HEK293 (cell line): ENCODE data around the gene GNG12.
A peak's percentile ranks its signal among the peaks of the same experiment; 100 is the strongest.

Source experiments
- CTCF ChIA-PET: fragments of 350-600 bp; formaldehyde crosslinking; extraction: SDS; loops from one replicate; lab custom pipeline; 2021; ENCODE audit warnings: antibody characterized with exemption; lab: Yijun Ruan, JAX
- POLR2A ChIA-PET: fragments of 300-600 bp; formaldehyde crosslinking; extraction: SDS; loops from one replicate; lab custom pipeline; 2020; ENCODE audit warnings: antibody characterized with exemption, inconsistent platforms; lab: Yijun Ruan, JAX
- H3K27ac ChIP-seq: fragments of 200-500 bp; sonication (Bioruptor generic); 2 replicates; pipeline ENCODE4 v1.5.1; 2014; ENCODE audit warnings: low read depth, low read length, control low read depth, inconsistent platforms; ENCODE audit errors: extremely low read depth
- H3K36me3 ChIP-seq, 2 experiments: fragments of 200-500 bp in 1 of 2; sonication (Bioruptor generic) in 1 of 2; 1 replicate in 1 of 2; 2 replicates in 1 of 2; pipeline ENCODE4 v1.5.1; 2014 to 2017; ENCODE audit warnings: inconsistent platforms in 2 of 2, low read length in 2 of 2; ENCODE audit not compliant: control insufficient read depth in 2 of 2, insufficient read depth in 1 of 2
- H3K4me1 ChIP-seq: fragments of 200-500 bp; sonication (Bioruptor generic); 2 replicates; pipeline ENCODE4 v1.5.1; 2014; ENCODE audit warnings: mild to moderate bottlenecking, low read length, inconsistent platforms; ENCODE audit not compliant: control insufficient read depth, insufficient read depth
- H3K4me3 ChIP-seq: 2 replicates; pipeline ENCODE4 v1.5.1; 2011; ENCODE audit warnings: low read depth, mild to moderate bottlenecking, control low read depth, low read length, moderate library complexity
- H3K9me3 ChIP-seq: fragments of 200-500 bp; sonication (Bioruptor generic); 2 replicates; pipeline ENCODE4 v1.5.1; 2014; ENCODE audit warnings: low read depth, low read length, inconsistent platforms; ENCODE audit not compliant: control insufficient read depth, insufficient read depth
- ATF2 ChIP-seq: fragments of 450-650 bp; formaldehyde crosslinking; IDR thresholded peaks from 2 replicates; pipeline ENCODE4 v1.5.1; 2016; ENCODE audit warnings: missing biosample characterization, missing genetic modification characterization, low read depth
- KLF1 ChIP-seq: fragments of 450-650 bp; formaldehyde crosslinking; IDR thresholded peaks from 2 replicates; pipeline ENCODE4 v1.5.1; 2016; ENCODE audit warnings: missing biosample characterization, missing genetic modification characterization
- KLF10 ChIP-seq: fragments of 450-650 bp; IDR thresholded peaks from 2 replicates; pipeline ENCODE4 v1.5.1; 2018; ENCODE audit warnings: missing biosample characterization, mild to moderate bottlenecking, missing genetic modification characterization
- KLF17 ChIP-seq: fragments of 450-650 bp; formaldehyde crosslinking; IDR thresholded peaks from 2 replicates; pipeline ENCODE4 v1.5.1; 2016; ENCODE audit warnings: missing biosample characterization, missing genetic modification characterization
- SALL2 ChIP-seq: fragments of 450-650 bp; formaldehyde crosslinking; IDR thresholded peaks from 2 replicates; pipeline ENCODE4 v1.5.0; 2017; ENCODE audit warnings: missing biosample characterization, mild to moderate bottlenecking, missing genetic modification characterization, borderline replicate concordance
- SCRT1 ChIP-seq: fragments of 450-650 bp; formaldehyde crosslinking; IDR thresholded peaks from 2 replicates; pipeline ENCODE4 v1.5.1; 2016; ENCODE audit warnings: missing biosample characterization, missing genetic modification characterization, borderline replicate concordance
- SCRT2 ChIP-seq: fragments of 450-650 bp; formaldehyde crosslinking; IDR thresholded peaks from 2 replicates; pipeline ENCODE4 v1.5.1; 2016; ENCODE audit warnings: missing biosample characterization, missing genetic modification characterization
- TSHZ1 ChIP-seq: fragments of 450-650 bp; formaldehyde crosslinking; IDR thresholded peaks from 2 replicates; pipeline ENCODE4 v1.5.1; 2016; ENCODE audit warnings: missing biosample characterization, missing genetic modification characterization, borderline replicate concordance
- ZBTB10 ChIP-seq: fragments of 450-650 bp; formaldehyde crosslinking; IDR thresholded peaks from 2 replicates; pipeline ENCODE4 v1.5.1; 2016; ENCODE audit warnings: missing biosample characterization, missing genetic modification characterization
- ZBTB21 ChIP-seq: fragments of 450-650 bp; formaldehyde crosslinking; IDR thresholded peaks from 2 replicates; pipeline ENCODE4 v1.5.1; 2017; ENCODE audit warnings: missing biosample characterization, missing genetic modification characterization
- ZBTB8A ChIP-seq: fragments of 450-650 bp; formaldehyde crosslinking; IDR thresholded peaks from 2 replicates; pipeline ENCODE4 v1.5.1; 2016; ENCODE audit warnings: missing biosample characterization, missing genetic modification characterization
- ZNF138 ChIP-seq: fragments of 450-650 bp; formaldehyde crosslinking; IDR thresholded peaks from 2 replicates; pipeline ENCODE4 v1.5.1; 2016; ENCODE audit warnings: missing biosample characterization, missing genetic modification characterization, borderline replicate concordance
- ZNF140 ChIP-seq: fragments of 450-650 bp; formaldehyde crosslinking; IDR thresholded peaks from 2 replicates; pipeline ENCODE4 v1.5.1; 2016; ENCODE audit warnings: missing biosample characterization, missing genetic modification characterization
- ZNF362 ChIP-seq: fragments of 450-650 bp; formaldehyde crosslinking; IDR thresholded peaks from 2 replicates; pipeline ENCODE4 v1.5.1; 2016; ENCODE audit warnings: missing biosample characterization, missing genetic modification characterization
- ZNF37A ChIP-seq: fragments of 450-650 bp; IDR thresholded peaks from 2 replicates; pipeline ENCODE4 v1.5.1; 2018; ENCODE audit warnings: missing biosample characterization, missing genetic modification characterization
- ZNF391 ChIP-seq: fragments of 450-650 bp; formaldehyde crosslinking; IDR thresholded peaks from 2 replicates; pipeline ENCODE4 v1.5.1; 2016; ENCODE audit warnings: low read depth, missing biosample characterization, missing genetic modification characterization, borderline replicate concordance
- ZNF571 ChIP-seq: fragments of 450-650 bp; formaldehyde crosslinking; IDR thresholded peaks from 2 replicates; pipeline ENCODE4 v1.5.0; 2017; ENCODE audit warnings: missing biosample characterization, missing genetic modification characterization
- ZNF580 ChIP-seq: fragments of 450-650 bp; formaldehyde crosslinking; IDR thresholded peaks from 2 replicates; pipeline ENCODE4 v1.5.1; 2016; ENCODE audit warnings: missing biosample characterization, missing genetic modification characterization
- ZNF776 ChIP-seq: fragments of 450-650 bp; formaldehyde crosslinking; IDR thresholded peaks from 2 replicates; pipeline ENCODE4 v1.5.0; 2017; ENCODE audit warnings: missing biosample characterization, missing genetic modification characterization, borderline replicate concordance
- ZNF777 ChIP-seq: fragments of 450-650 bp; formaldehyde crosslinking; IDR thresholded peaks from 2 replicates; pipeline ENCODE4 v1.5.1; 2017; ENCODE audit warnings: missing biosample characterization, missing genetic modification characterization, borderline replicate concordance
- ZNF785 ChIP-seq: fragments of 450-650 bp; formaldehyde crosslinking; IDR thresholded peaks from 2 replicates; pipeline ENCODE4 v1.5.1; 2016; ENCODE audit warnings: missing biosample characterization, missing genetic modification characterization
- ZSCAN30 ChIP-seq: fragments of 450-650 bp; IDR thresholded peaks from 2 replicates; pipeline ENCODE4 v1.5.1; 2018; ENCODE audit warnings: missing biosample characterization, mild to moderate bottlenecking, missing genetic modification characterization, moderate library complexity

The GNG12 gene

GRCh38 chr1:67700692-67701410, 132.4 kb downstream of the GNG12 start (continued):
- TF ChIP-seq KLF10 (peak; percentile 96), ZBTB8A (tag by site-specific recombination) (peak; percentile 72), SCRT1 (peak; percentile 96), ZNF140 (tag by site-specific recombination) (no peak), ZNF391 (tag by site-specific recombination) (peak; percentile 86; the same call in 1 of the 2 replicates), KLF17 (tag by site-specific recombination) (peak; percentile 99), ZNF571 (tag by site-specific recombination) (no peak), ATF2 (peak; percentile 99), ZBTB21 (tag by site-specific recombination) (peak; percentile 98), ZBTB10 (tag by site-specific recombination) (peak; percentile 49; the same call in 1 of the 2 replicates), ZNF580 (no peak; the same call in 1 of the 2 replicates), SCRT2 (tag by site-specific recombination) (peak; percentile 98)

- Histone ChIP-seq H3K27ac (peak overlapping the region; percentile 1; the same call in 1 of the 2 replicates), H3K36me3 (peaks cover 0 to 11% of the 10 kb centered on the region in 2 experiments; a peak in 1 of 3 replicates), H3K4me3 (no peak overlapping the region)
- CTCF ChIA-PET, result interaction anchor here (0.6 to 2.0 kb wide), 9 partner anchors 8 to 625 kb away, joined by 3 to 12 read pairs (median 3); partner anchors contain the start of gene GADD45A
- TF ChIP-seq SALL2 (tag by site-specific recombination) (no peak), ZNF362 (tag by site-specific recombination) (no peak), ZNF776 (tag by site-specific recombination) (no peak)
- TF ChIP-seq, all 188 proteins: peak for 0
- Histone ChIP-seq H3K4me1 (peaks cover 4% of the 10 kb centered on the region; the same call in 1 of the 2 replicates), H3K9me3 (no peaks in the 10 kb centered on the region)
- POLR2A ChIA-PET, result interaction anchor here (0.6 to 3.7 kb wide), 6 partner anchors 14 to 60 kb away, joined by 3 to 77 read pairs (median 4); partner anchors contain the start of gene GADD45A
Observed at GRCh38 chr1:67700220-67700619, 133.0 kb downstream of the GNG12 start.

- no peak overlapping the region for H3K27ac ChIP-seq
- CTCF ChIA-PET, result interaction anchor here (0.6 to 0.8 kb wide), 5 partner anchors 25 to 170 kb away, joined by 3 read pairs; no protein-coding TSS in a partner anchor
- POLR2A ChIA-PET, result no interaction called here
- TF ChIP-seq ZNF777 (tag by site-specific recombination), result no peak
- TF ChIP-seq ZSCAN30, result no peak
- TF ChIP-seq TSHZ1 (tag by site-specific recombination), result no peak
- TF ChIP-seq KLF1 (tag by site-specific recombination), result no peak
- TF ChIP-seq ZNF37A (tag by site-specific recombination), result no peak
- TF ChIP-seq ZNF785 (tag by site-specific recombination), result no peak
- TF ChIP-seq ZNF138 (tag by site-specific recombination), result no peak
Observed at GRCh38 chr1:67696708-67697107, 136.6 kb downstream of the GNG12 start.

More at GRCh38 chr1:67696708-67697107, 136.6 kb downstream of the GNG12 start:
- Histone ChIP-seq H3K36me3 (peaks cover 0 to 6% of the 10 kb centered on the region in 2 experiments; a peak in 1 of 3 replicates), H3K4me3 (no peak overlapping the region), H3K4me1 (peaks cover 4% of the 10 kb centered on the region; the same call in 1 of the 2 replicates), H3K9me3 (no peaks in the 10 kb centered on the region)
